ENCODE results near the gene ZNF564.

ZNF564 gene

GRCh38 chr19:12484371-12485051, 66.8 kb downstream of the ZNF564 start, which contains the start of gene ZNF709:
Gene ZNF709 (minus strand): TSS chr19:12484816. CDS start chr19:12484657, 159 bp downstream.
- Mint-ChIP-seq H3K27ac (peak within 1 kb of the TSS; percentile 91), H3K4me1 (peaks cover 25% of the 10 kb centered on the region), H3K36me3 (no peaks in the 10 kb centered on the region), H3K4me3 (peak within 1 kb of the TSS; percentile 96), H3K27me3 (no peaks in the 10 kb centered on the region), H3K9me3 (no peaks in the 10 kb centered on the region)
- ATAC-seq (ENCODE audit: low read depth) = peak; percentile 97
- DNase-seq (ENCODE audit: low spot score in 2 of 2) = peak; percentile 86 to 88

GRCh38 chr19:12484011-12484370, 67.3 kb downstream of the ZNF564 start:
- no peak for DNase-seq (ENCODE audit: low spot score in 2 of 2)
- H3K4me1 Mint-ChIP-seq = peaks cover 25% of the 10 kb centered on the region
- no peak for ATAC-seq (ENCODE audit: low read depth)
- no peaks in the 10 kb centered on the region for H3K27me3 Mint-ChIP-seq
- H3K27ac Mint-ChIP-seq = peak overlapping the region; percentile 70
- peak overlapping the region; percentile 96 for H3K4me3 Mint-ChIP-seq
- H3K36me3 Mint-ChIP-seq = no peaks in the 10 kb centered on the region
- H3K9me3 Mint-ChIP-seq = no peaks in the 10 kb centered on the region

GRCh38 chr19:12482509-12482886, 68.8 kb downstream of the ZNF564 start:
- Mint-ChIP-seq H3K27ac (peak overlapping the region; percentile 82), H3K9me3 (no peaks in the 10 kb centered on the region), H3K4me3 (peak overlapping the region; percentile 45), H3K36me3 (no peaks in the 10 kb centered on the region), H3K27me3 (no peaks in the 10 kb centered on the region), H3K4me1 (peaks cover 36% of the 10 kb centered on the region)
- ATAC-seq (ENCODE audit: low read depth) = peak; percentile 28
- no peak for DNase-seq (ENCODE audit: low spot score in 2 of 2)

GRCh38 chr19:12481781-12482508, 69.3 kb downstream of the ZNF564 start:
- no peak for ATAC-seq (ENCODE audit: low read depth)
- no peaks in the 10 kb centered on the region for H3K27me3 Mint-ChIP-seq
- peak overlapping the region; percentile 61 for H3K4me3 Mint-ChIP-seq
- H3K4me1 Mint-ChIP-seq = peaks cover 36% of the 10 kb centered on the region
- DNase-seq (ENCODE audit: low spot score in 2 of 2) = no peak
- H3K36me3 Mint-ChIP-seq = no peaks in the 10 kb centered on the region
- H3K27ac Mint-ChIP-seq = peak overlapping the region; percentile 82
- no peaks in the 10 kb centered on the region for H3K9me3 Mint-ChIP-seq

GRCh38 chr19:12478234-12478941, 72.9 kb downstream of the ZNF564 start:
- ATAC-seq (ENCODE audit: low read depth) = no peak
- Mint-ChIP-seq H3K9me3 (no peaks in the 10 kb centered on the region), H3K4me3 (no peak overlapping the region), H3K27ac (no peak overlapping the region), H3K4me1 (peaks cover 36% of the 10 kb centered on the region), H3K27me3 (no peaks in the 10 kb centered on the region), H3K36me3 (peaks cover 1% of the 10 kb centered on the region)
- no peak for DNase-seq (ENCODE audit: low spot score in 2 of 2)

Data from memory B cell (primary cell).